Mesenchymal stem cell (in vitro differentiated cells and primary cell): ENCODE measurements around the gene POLR2I.
A peak's percentile ranks its signal among the peaks of the same experiment; 100 is the strongest.

ENCODE experiments used
- DNase-seq: peaks from one replicate; pipeline ENCODE4 v3.0.0-alpha.2; 2013
- H2AFZ ChIP-seq: one replicate; pipeline ENCODE4 v1.6.1; 2013; ENCODE audit warnings: low read depth, mild to moderate bottlenecking, control low read depth, inconsistent platforms, low read length, moderate library complexity
- H2AK5ac ChIP-seq: 2 replicates; pipeline ENCODE4 v1.6.1; 2013; ENCODE audit warnings: low read length, moderate library complexity, mild to moderate bottlenecking, inconsistent platforms; ENCODE audit not compliant: severe bottlenecking
- H2BK120ac ChIP-seq: one replicate; pipeline ENCODE4 v1.6.1; 2013; ENCODE audit warnings: low read depth, mild to moderate bottlenecking, inconsistent platforms, low read length, moderate library complexity
- H2BK12ac ChIP-seq, 2 experiments: one replicate each; pipeline ENCODE4 v1.6.1; 2013; ENCODE audit warnings: inconsistent platforms in 2 of 2, low read length in 2 of 2, mild to moderate bottlenecking in 2 of 2, moderate library complexity in 2 of 2, control low read depth in 1 of 2
- H2BK15ac ChIP-seq: one replicate; pipeline ENCODE4 v1.6.1; 2013; ENCODE audit warnings: mild to moderate bottlenecking, low read depth, inconsistent platforms; ENCODE audit not compliant: poor library complexity, severe bottlenecking
- H2BK5ac ChIP-seq: 2 replicates; pipeline ENCODE4 v1.6.1; 2013; ENCODE audit warnings: low read depth, mild to moderate bottlenecking, low read length, control low read depth, inconsistent platforms; ENCODE audit not compliant: poor library complexity, severe bottlenecking
- H3K14ac ChIP-seq, 2 experiments: one replicate each; pipeline ENCODE4 v1.6.1; 2013; ENCODE audit warnings: inconsistent platforms in 2 of 2, low read length in 2 of 2, control low read depth in 1 of 2, mild to moderate bottlenecking in 1 of 2, moderate library complexity in 1 of 2
- H3K18ac ChIP-seq, 2 experiments: one replicate each; pipeline ENCODE4 v1.6.1; 2013; ENCODE audit warnings: inconsistent platforms in 2 of 2, low read length in 2 of 2, control low read depth in 1 of 2, low read depth in 1 of 2, mild to moderate bottlenecking in 1 of 2
- H3K23ac ChIP-seq, 2 experiments: one replicate each; pipeline ENCODE4 v1.6.1; 2013; ENCODE audit warnings: inconsistent platforms in 2 of 2, low read length in 2 of 2, mild to moderate bottlenecking in 2 of 2, moderate library complexity in 2 of 2, control low read depth in 1 of 2
- H3K27ac ChIP-seq: 2 replicates; pipeline ENCODE4 v1.5.1; 2013; ENCODE audit warnings: mild to moderate bottlenecking, moderate library complexity, low read length, control low read depth, inconsistent platforms; ENCODE audit not compliant: poor library complexity, severe bottlenecking
- H3K27me3 ChIP-seq, 2 experiments: 2 replicates each; pipeline versions ENCODE4 v1.6.1 to v1.7.0; 2013; ENCODE audit warnings: low read length in 2 of 2, mild to moderate bottlenecking in 2 of 2, moderate library complexity in 2 of 2, control low read depth in 1 of 2, inconsistent platforms in 1 of 2; ENCODE audit not compliant: control insufficient read depth in 1 of 2, insufficient read depth in 1 of 2
- H3K36me3 ChIP-seq, 2 experiments: 2 replicates each; pipeline versions ENCODE4 v1.6.1 to v1.7.0; 2013; ENCODE audit warnings: low read length in 2 of 2, control low read depth in 1 of 2, inconsistent platforms in 1 of 2, low read depth in 1 of 2, mild to moderate bottlenecking in 1 of 2; ENCODE audit not compliant: insufficient read depth in 2 of 2, control insufficient read depth in 1 of 2
- H3K4ac ChIP-seq, 2 experiments: one replicate each; pipeline ENCODE4 v1.6.1; 2013; ENCODE audit warnings: inconsistent platforms in 2 of 2, low read length in 2 of 2, mild to moderate bottlenecking in 2 of 2, moderate library complexity in 2 of 2, control low read depth in 1 of 2, low read depth in 1 of 2
- H3K4me1 ChIP-seq: 2 replicates; pipeline ENCODE4 v1.6.1; 2013; ENCODE audit warnings: low read depth, low read length, control low read depth; ENCODE audit not compliant: control insufficient read depth, insufficient read depth
- H3K4me2 ChIP-seq: 2 replicates; pipeline ENCODE4 v1.6.1; 2013; ENCODE audit warnings: low read length, mild to moderate bottlenecking, inconsistent platforms; ENCODE audit not compliant: poor library complexity, severe bottlenecking
- H3K4me3 ChIP-seq, 2 experiments: 2 replicates each; pipeline versions ENCODE4 v1.5.1 to v1.7.0; 2013; ENCODE audit warnings: low read length in 2 of 2, mild to moderate bottlenecking in 2 of 2, control low read depth in 1 of 2, low read depth in 1 of 2; ENCODE audit not compliant: insufficient read depth in 1 of 2
- H3K79me1 ChIP-seq: replicated peaks from 2 replicates; pipeline ENCODE4 v1.6.1; 2013; ENCODE audit warnings: mild to moderate bottlenecking, control low read depth, low read length, inconsistent platforms; ENCODE audit not compliant: poor library complexity, severe bottlenecking
- H3K9ac ChIP-seq: 2 replicates; pipeline ENCODE4 v1.7.0; 2013; ENCODE audit warnings: mild to moderate bottlenecking, low read length, moderate library complexity
- H3K9me3 ChIP-seq: 2 replicates; pipeline ENCODE4 v1.7.0; 2013; ENCODE audit warnings: mild to moderate bottlenecking, low read length; ENCODE audit not compliant: control insufficient read depth
- H4K8ac ChIP-seq: one replicate; pipeline ENCODE4 v1.6.1; 2013; ENCODE audit warnings: inconsistent platforms, mild to moderate bottlenecking, low read length, moderate library complexity
- H4K91ac ChIP-seq: one replicate; pipeline ENCODE4 v1.6.1; 2013; ENCODE audit warnings: mild to moderate bottlenecking, low read length, inconsistent platforms
- WGBS: methylation state at CpG from one replicate; pipeline ENCODE4 v1.1.7; 2013; ENCODE audit warnings: mixed read lengths; 5-methylcytosine and 5-hydroxymethylcytosine counted together

Gene POLR2I

DNA sequence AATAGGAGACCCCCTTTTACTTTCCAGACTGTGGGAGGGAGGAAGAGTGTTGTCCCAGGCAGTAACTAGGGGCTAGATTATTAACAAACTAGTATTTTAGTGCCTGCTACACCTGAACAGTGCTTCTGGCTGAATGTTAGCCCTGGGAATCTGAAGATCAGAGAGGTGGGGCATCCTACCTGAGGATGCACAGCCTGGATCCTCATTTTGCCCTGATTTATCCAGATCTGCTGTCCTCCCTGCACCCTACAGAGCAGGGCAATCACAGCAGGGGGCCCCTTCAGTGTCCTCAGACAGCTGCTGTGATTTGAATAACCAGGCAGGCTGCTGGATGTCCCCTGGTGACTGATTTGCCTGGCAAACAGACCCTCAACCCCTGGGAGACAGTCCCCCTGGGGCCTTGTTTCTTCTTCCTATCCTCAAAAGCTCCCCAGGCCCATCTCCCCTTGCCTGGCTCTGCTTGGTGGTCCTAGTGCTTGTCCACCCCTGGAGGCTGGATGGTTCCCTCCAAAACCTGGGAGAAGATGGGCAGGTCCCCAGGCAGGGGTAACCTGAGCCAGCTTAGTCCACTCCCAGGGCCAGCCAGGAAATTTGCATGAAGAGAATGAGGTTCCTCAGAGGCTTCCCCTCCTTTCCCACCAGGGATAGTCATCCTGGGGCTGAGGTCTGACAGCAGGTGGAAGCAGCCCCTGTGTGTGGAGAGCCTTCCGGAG, 4.0 kb downstream of the POLR2I start, which contains the start of gene OVOL3:
OVOL3 (plus strand) TSS at position 657 of the 713 bp plus-strand sequence. CDS start 60 bp downstream, outside the sequence.
- Histone ChIP-seq H3K18ac (no peak within 1 kb of the TSS), H3K14ac (no peak within 1 kb of the TSS), H4K8ac (no peak within 1 kb of the TSS), H2BK5ac (no peak within 1 kb of the TSS), H2AFZ (no peak within 1 kb of the TSS), H3K27me3 (no peaks in the 10 kb centered on the region), H2BK12ac (no peak within 1 kb of the TSS), H3K4me2 (no peak within 1 kb of the TSS), H2BK15ac (peak within 1 kb of the TSS; percentile 1), H3K4me3 (no peak within 1 kb of the TSS), H2AK5ac (no peak within 1 kb of the TSS), H3K9ac (no peak within 1 kb of the TSS), H2BK120ac (no peak within 1 kb of the TSS), H3K4ac (no peak within 1 kb of the TSS), H4K91ac (no peak within 1 kb of the TSS), H3K79me1 (peaks cover 16% of the 10 kb centered on the region), H3K4me1 (peaks cover 12% of the 10 kb centered on the region), H3K23ac (no peak within 1 kb of the TSS), H3K9me3 (no peaks in the 10 kb centered on the region), H3K27ac (no peak within 1 kb of the TSS), H3K36me3 (peaks cover 28 to 43% of the 10 kb centered on the region in 2 experiments)
- 54% methylated on average over 1 of the region's 1 CpG for WGBS
- no peak for DNase-seq

DNA sequence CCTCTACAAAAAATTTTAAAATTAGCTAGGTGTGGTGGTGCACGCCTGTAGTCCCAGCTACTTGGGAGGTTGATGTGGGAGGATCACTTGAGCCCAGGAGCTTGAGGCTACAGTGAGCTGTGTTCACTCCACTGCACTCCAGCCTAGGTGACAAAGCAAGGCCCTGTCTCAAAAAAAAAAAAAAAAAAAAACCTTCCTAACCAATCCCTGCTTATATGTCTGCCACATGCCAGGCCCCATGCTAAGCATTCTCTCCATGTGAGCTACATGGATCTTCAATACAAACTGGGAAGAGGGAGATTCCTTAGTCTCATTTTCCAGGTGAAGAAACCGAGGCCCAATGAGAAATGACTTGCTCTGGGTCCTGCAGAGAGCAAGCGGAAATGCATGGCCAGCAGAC, 6.0 kb downstream of the POLR2I start:
- Histone ChIP-seq H2BK120ac (no peak overlapping the region), H3K4me3 (no peak overlapping the region), H2BK15ac (no peak overlapping the region), H2AK5ac (no peak overlapping the region), H3K36me3 (peaks cover 28 to 58% of the 10 kb centered on the region in 2 experiments), H2AFZ (no peak overlapping the region), H4K91ac (no peak overlapping the region), H3K18ac (no peak overlapping the region), H3K4me2 (no peak overlapping the region), H2BK12ac (no peak overlapping the region), H3K23ac (no peak overlapping the region), H3K14ac (no peak overlapping the region), H3K9me3 (no peaks in the 10 kb centered on the region), H3K9ac (no peak overlapping the region), H3K4ac (no peak overlapping the region), H2BK5ac (no peak overlapping the region), H3K4me1 (peaks cover 15% of the 10 kb centered on the region), H3K27me3 (no peaks in the 10 kb centered on the region), H4K8ac (no peak overlapping the region), H3K27ac (no peak overlapping the region), H3K79me1 (peaks cover 7% of the 10 kb centered on the region)
- DNase-seq, result no peak
- 85% methylated on average over 3 of the region's 3 CpGs for WGBS

DNA sequence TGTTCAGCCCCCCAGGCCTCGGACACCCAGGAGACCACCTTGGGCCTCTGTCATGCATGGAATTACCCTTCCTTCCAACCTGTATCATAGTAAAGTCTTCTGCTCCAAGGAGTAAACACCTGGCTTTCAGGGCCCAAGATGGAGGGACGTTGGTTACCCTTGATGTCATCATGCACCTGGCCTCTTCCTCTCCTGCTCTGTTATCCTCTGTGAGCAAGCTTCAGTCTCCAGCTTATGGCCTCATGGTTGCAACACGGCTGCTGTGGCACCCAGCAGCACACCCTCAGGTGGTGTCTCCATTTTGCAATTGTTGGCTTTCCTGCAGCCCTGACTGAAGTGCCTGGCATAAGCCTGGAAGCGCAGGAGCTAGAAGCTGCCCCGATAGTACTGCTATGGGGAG, 7.7 kb downstream of the POLR2I start:
- Histone ChIP-seq H3K9me3 (no peaks in the 10 kb centered on the region), H3K27ac (no peak overlapping the region), H3K4me1 (peaks cover 7% of the 10 kb centered on the region), H3K18ac (no peak overlapping the region), H2AFZ (no peak overlapping the region), H3K79me1 (no peaks in the 10 kb centered on the region), H3K4ac (no peak overlapping the region), H3K27me3 (no peaks in the 10 kb centered on the region), H2BK12ac (no peak overlapping the region), H3K36me3 (peaks cover 12 to 62% of the 10 kb centered on the region in 2 experiments), H4K91ac (no peak overlapping the region), H2BK15ac (no peak overlapping the region), H3K9ac (no peak overlapping the region), H3K4me3 (no peak overlapping the region), H2BK120ac (no peak overlapping the region), H2AK5ac (no peak overlapping the region), H2BK5ac (no peak overlapping the region), H3K23ac (no peak overlapping the region), H4K8ac (no peak overlapping the region), H3K4me2 (no peak overlapping the region), H3K14ac (no peak overlapping the region)
- 97% methylated on average over 5 of the region's 5 CpGs for WGBS
- no peak for DNase-seq

DNA sequence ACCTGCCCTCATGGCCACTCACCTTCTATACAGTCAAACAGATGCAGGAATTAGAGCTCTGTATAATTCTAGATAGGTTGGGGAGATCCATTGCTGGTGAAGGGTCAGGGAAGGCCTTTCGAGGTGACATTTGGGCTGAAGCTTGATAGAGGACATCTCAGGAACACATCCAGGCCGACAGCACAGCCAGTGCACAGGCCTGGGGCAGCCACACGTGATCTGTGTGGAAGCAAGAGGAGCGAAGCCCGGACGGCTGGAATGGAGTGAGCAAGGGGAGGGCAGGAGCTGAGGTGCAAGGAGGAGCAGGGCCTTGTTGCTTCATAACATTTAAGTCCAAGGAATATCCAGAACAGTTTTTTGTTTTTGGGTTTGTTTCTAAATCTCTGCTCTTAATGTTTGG, 8.2 kb downstream of the POLR2I start:
- Histone ChIP-seq H3K14ac (no peak overlapping the region), H2BK120ac (no peak overlapping the region), H3K9ac (no peak overlapping the region), H2AK5ac (no peak overlapping the region), H3K4me1 (peaks cover 9% of the 10 kb centered on the region), H3K9me3 (no peaks in the 10 kb centered on the region), H3K27ac (no peak overlapping the region), H3K36me3 (peaks cover 9 to 66% of the 10 kb centered on the region in 2 experiments), H3K27me3 (no peaks in the 10 kb centered on the region), H2AFZ (no peak overlapping the region), H3K18ac (no peak overlapping the region), H3K79me1 (no peaks in the 10 kb centered on the region), H3K4me3 (peak overlapping the region in 1 of 2 experiments; percentile 16), H2BK15ac (no peak overlapping the region), H2BK12ac (no peak overlapping the region), H3K23ac (no peak overlapping the region), H4K8ac (no peak overlapping the region), H2BK5ac (no peak overlapping the region), H3K4ac (no peak overlapping the region), H4K91ac (no peak overlapping the region), H3K4me2 (no peak overlapping the region)
- no peak for DNase-seq
- 93% methylated on average over 6 of the region's 6 CpGs for WGBS
